Esophagus muscularis mucosa (tissue), 3 donors: ENCODE results near the gene MMADHC.

Experiments used
- POLR2AphosphoS5 ChIP-seq, 2 donors: sonication (generic); formaldehyde crosslinking; IDR thresholded peaks; one replicate each; pipeline ENCODE4 v1.6.1; 2017; ENCODE audit warnings: antibody characterized with exemption in 2 of 2
- TF ChIP-seq, protein P1 (sequence below), 3 experiments: fragments of 200-600 bp in 2 of 3; fragments of 450-650 bp in 1 of 3; sonication (generic) in 2 of 3; IDR thresholded peaks; one replicate each; pipeline ENCODE4 v1.5.1; 2017 to 2019; ENCODE audit warnings: antibody characterized with exemption in 3 of 3, mild to moderate bottlenecking in 2 of 3, moderate library complexity in 1 of 3

DNA sequence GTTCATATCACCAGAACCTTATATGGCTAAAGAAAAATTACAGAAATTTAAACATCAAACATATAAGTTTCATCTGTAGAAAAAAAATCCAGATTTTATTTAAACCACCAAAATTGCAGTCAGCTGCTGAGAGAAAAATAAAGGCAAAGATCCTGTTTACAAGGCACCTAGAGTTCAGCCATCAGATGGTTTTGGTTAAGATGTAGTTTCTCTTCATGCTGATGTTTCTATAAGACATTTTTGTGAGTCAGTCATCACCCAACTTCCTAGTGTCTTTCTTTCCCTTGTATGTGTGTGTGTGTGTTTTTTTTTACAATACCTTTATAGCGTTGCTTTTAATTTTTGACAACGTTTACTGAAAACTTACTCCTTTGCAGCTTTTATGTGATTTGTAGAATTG, 26.1 kb upstream of the MMADHC start:
- TF ChIP-seq, protein P1, sequence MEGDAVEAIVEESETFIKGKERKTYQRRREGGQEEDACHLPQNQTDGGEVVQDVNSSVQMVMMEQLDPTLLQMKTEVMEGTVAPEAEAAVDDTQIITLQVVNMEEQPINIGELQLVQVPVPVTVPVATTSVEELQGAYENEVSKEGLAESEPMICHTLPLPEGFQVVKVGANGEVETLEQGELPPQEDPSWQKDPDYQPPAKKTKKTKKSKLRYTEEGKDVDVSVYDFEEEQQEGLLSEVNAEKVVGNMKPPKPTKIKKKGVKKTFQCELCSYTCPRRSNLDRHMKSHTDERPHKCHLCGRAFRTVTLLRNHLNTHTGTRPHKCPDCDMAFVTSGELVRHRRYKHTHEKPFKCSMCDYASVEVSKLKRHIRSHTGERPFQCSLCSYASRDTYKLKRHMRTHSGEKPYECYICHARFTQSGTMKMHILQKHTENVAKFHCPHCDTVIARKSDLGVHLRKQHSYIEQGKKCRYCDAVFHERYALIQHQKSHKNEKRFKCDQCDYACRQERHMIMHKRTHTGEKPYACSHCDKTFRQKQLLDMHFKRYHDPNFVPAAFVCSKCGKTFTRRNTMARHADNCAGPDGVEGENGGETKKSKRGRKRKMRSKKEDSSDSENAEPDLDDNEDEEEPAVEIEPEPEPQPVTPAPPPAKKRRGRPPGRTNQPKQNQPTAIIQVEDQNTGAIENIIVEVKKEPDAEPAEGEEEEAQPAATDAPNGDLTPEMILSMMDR (IDR thresholded peaks at IDR 0.05), result no peak
- no peak for TF ChIP-seq POLR2AphosphoS5 (IDR thresholded peaks at IDR 0.05)
